Right hindlimb (tissue), 1 donor: Measurements from ENCODE around the gene TULP4.
"Not testable (repeated sequence)": the region's sequence is repeated elsewhere in the genome, so short reads cannot be mapped to it uniquely, and the experiment has no call there.

Source experiments
- DNase-seq: peaks from one replicate; pipeline ENCODE4 v3.0.0-alpha.2; 2018

Gene TULP4

DNA sequence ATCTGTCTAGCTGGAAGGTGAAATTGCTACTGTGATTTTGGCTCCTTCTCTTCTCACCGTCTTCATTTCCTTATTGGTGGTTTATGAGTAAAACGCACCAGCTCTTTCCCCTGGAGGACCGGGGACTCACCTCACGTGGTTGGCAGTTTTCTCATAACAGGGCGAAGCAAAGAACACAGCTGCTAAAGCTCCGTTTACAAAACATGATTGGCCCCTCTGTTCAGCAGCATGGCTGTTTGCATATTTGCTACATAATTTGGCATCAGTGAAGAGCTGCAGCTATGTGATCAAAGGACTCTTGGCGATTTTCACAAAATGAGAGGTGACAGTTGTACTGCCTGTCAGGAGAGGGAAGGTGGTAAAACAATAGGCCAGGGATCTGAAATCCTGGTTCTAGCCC is 227.1 kb downstream of the TULP4 start:
- DNase-seq, result no peak

DNA sequence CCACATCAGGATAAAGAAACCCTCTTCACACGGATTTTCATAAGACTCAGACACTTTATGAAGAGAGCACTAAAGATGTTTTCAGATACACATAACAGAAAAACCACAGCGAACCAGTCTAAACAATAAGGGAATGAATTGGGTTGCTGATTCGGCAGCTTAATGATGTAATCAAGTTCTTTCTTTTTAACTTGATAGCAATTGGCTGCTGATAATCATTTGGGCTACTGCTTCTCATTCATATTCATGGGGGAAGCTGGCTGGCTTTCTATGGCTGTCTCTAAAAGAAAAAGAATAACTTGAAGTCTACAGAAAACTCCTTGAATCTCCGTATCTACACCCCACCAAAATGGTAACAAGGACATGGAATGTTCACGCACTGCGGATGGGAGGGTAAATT is 227.6 kb downstream of the TULP4 start:
- no peak for DNase-seq

DNA sequence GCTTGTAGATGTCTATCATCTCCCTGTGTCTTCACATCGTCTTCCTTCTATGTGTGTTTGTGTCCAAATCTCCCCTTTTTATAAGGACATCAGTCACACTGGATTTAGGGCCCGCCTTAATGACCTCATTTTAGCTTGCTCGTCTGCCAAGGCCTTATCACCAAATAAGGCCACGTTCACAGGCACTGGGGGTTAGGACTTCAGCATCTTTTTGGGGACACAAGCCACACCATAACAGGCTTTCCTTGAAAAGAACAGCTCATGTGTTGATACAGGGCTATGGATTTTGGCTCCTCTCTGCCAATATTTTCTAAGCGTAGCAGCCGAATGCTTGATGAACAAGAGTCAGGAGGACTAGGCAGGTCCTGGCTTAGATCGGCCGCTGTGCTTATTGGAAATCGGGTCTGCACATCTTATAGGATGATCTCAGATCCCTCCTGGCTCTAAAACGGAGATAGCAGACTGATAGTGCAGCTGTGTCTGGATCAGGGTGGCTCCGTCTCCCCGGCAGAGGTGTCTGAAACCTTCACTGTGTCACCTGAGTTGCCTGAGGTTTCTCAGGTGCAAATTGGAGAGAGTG is 231.4 kb downstream of the TULP4 start:
- DNase-seq, result no peak

DNA sequence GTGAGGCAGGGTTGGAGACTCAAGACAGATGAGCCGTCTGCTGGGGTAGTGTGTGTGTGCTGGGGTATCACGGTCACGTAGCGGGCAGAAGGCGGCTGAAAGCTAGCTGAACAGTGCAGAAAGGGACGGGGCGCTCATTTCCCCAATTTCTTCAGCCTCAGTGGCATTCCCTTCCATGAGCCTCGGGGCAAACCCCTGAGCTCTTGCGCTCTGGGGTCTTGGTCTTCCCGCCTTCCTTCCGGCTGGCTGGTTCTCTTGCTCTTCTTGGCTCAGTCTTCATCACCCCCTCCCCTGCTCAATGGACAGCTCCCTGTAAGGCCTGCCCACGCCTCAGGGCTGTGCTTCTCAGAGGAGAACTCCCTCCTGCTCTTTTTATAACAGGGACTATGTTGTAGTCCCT is 232.2 kb downstream of the TULP4 start:
- no peak for DNase-seq

DNA sequence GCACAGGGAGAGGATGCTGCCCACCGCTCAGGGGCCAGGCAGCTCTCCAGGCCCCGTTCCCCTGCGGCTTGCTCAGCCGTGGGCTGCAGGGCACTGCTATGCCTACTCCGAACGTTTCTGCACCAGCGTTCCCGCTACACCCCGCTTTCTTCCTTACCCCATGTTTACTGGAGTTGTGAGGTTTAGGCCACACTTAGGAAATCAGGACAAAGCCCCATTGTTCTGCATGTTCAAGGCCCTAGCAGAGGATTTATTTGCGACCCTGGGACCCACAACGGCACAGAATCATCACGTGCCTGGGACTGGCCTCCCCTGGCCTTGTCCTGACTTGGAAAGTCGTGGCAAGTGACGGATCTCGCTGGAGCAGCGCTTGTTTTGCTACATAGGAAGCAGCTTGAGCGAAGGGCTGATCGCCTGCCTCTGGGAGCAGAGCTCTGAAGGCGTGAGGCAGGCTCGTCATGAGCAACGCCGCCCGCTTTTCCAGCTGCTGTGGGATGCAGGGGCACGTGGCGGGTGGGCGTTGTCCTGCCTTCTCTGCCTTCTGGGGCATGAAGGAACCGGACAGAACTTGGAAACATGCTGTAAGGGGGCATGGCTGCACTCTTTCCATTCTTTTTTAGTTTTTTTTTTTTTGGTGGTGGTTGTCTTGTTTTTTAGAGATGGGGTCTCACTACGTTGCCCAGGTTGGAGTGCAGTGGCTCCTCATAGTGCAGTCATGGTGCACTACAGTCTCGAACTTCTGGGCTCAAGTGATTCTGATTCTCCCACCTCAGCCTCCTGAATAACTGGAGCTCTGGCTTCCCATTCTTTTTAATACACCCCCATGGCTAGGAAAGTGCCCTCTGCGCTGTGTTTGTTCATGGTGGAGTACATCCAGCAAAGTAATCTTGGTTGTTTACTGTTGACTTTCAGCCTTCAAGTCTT is 233.0 kb downstream of the TULP4 start:
- no peak for DNase-seq

DNA sequence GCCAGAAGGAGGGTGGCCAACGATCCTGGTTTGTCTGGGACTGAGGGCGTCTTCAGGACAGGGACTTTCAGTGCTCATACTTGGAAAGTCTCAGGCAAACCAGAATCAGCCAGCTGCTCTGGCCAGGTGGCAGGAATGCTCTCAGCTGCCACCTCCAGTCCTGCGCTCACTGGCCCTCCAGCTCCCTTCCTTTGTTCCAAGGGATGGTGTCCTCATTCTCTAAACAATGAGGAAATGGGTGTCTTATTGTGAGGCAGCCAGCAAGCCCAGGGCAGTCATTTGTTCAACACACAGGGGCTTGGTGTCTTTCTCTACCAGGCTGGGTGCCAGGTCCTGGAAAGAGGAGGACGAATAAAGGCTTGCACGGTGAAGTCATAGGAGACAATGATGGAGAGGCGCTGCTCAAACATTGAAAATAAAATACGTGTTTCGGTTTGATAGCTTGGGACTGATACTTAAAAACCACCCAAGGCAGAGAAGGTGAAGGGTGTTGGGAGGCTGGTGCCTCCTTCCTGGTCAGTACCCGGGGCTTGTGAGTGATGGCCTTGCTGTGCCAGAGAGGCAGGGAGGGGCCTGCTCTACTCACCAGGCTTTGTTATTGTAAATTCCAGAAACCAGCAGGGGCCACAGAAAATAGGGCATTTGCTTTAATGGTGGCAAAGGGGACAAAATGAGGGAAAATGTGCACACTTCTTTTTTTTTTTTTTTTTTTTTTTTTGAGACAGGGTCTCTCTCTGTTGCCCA is 236.3 kb downstream of the TULP4 start:
- DNase-seq, result no peak

DNA sequence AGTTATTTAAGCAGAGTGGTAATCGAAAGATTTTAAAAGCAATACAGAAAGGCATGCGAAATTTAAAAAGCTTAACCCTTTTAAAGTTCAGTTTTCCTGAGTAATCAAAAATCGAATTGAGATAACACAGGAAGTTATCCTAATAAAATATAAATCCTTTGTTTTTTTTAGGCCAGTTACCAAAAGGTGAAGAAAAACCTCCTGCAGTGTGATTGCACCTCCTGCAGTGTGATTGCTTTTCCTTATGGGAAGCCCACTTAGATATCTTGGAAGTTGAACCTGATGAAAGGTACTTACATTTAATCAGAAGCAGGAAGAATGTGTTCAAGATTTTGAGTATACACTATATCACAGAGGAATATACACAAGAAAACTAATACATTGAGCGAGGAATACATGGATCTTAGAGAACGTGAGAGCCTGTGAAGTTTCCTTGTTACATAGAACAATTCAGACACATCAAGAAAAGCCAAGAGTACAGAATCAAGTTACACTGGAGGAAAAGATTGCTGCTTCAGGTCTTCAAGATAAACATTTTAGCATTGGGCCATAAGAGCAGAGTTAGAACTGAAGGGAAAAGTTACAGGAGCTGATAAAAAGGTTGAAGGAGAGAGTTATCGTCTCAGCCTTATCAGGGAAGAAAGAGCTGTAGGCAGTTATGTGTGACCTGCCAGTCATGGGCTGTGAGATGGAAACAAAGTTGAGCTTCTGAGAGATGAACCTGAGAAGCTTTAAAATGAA is 240.0 kb downstream of the TULP4 start:
- no peak for DNase-seq

DNA sequence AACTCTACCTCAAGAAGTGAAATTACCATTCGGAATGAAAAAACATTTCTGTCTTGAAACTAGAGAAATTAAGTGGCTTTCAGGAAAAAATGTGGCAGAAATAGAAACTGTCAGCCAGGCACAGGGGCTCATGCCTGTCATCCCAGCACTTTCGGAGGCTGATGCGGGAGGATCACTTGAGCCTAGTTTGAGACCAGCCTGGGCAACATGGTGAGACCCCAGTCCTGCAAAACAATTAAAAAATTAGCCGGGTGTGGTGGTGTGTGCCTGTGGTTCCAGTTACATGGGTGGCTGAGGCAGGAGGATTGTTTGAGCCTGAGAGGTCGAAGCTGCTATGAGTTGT is 240.5 kb downstream of the TULP4 start:
- DNase-seq, result no peak

DNA sequence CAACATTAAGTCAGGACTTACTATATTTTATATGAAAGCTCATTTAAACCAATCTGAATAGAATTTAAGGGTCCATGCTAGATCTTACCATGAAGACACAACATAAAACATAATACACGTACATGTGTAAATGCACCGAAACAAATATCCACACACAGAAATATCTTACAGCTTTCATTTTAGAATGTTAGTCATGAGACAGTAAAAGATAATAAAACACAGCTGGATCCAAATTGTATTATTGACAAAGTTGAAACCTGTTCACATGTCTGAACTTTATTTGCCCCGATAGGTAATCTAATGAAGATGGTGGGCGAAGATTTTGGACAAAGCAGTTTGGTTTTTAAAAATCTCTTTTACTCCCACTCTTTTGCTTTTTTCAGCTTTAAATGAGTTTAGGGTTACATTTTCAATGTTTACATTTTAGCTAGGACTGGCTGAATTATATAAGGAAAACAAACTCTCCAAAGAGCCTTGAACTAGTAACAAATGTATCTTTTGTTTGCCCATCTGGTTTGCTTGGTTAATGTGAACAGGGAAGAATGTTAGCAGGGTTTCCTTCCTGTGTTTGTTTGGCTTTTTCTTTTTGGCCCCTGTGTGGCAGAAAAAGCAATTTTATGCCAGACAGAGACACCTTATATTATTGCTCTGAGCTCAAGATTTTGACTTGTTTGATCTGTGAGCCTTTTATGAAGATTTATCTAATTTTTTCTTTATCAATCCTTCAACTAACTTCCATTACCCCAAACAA is 242.5 kb downstream of the TULP4 start:
- no peak for DNase-seq

DNA sequence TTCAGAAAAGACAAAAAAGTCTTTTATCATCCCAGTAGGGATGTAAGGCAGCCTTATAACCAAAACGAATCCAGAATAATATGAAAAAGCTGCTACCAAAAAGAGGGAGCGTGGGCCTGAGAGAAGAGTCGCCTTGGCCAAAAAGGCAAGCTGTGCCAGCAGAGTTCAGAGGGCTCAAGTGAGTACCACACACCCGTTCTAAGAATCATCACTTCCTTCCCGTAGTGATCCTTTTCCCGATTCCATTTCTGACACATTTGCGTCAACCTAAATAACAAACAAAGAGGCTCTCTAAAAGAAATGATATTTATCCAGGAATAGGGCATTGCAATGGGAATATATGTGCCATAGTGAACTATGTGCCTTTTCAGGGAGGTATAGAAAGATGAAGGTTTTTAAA is 243.8 kb downstream of the TULP4 start:
- DNase-seq, result no peak

DNA sequence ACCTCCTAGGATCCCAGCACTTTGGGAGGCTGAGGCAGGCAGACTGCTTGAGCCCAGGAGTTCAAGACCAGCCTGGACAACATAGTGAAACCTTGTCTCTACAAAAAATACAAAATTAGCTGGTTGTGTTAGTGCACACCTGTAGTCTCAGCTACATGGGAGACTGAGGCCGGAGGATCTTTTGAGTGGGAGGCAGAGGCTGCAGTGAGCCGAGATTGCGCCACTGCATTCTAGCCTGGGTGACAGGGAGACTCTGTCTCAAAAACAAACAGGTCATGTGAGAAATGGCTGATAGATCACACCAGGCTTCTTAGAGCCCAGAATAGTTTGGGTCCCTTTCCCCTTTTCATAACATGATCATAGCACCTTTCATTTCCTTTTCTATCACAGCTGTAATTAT is 244.8 kb downstream of the TULP4 start:
- DNase-seq, result not testable (repeated sequence)

DNA sequence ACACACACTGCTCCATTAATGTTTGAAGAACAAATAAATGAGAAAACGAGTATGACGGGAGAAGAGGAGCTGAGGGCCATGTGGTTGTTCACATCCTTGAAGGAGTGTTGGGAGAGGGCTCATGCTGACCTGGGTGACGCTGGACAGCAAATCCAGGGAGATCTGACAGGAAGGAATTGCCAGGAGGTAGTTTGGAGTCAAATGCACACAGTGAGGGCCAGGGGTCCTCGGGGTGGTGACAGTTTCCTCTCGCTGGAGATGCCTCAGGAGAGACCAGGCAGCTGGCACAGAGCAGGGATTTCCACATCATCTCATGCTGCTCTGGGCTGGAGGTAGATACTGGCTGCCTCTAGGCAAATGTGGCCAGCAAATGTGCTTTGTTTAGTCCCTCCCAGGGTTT is 245.7 kb downstream of the TULP4 start:
- DNase-seq, result no peak

DNA sequence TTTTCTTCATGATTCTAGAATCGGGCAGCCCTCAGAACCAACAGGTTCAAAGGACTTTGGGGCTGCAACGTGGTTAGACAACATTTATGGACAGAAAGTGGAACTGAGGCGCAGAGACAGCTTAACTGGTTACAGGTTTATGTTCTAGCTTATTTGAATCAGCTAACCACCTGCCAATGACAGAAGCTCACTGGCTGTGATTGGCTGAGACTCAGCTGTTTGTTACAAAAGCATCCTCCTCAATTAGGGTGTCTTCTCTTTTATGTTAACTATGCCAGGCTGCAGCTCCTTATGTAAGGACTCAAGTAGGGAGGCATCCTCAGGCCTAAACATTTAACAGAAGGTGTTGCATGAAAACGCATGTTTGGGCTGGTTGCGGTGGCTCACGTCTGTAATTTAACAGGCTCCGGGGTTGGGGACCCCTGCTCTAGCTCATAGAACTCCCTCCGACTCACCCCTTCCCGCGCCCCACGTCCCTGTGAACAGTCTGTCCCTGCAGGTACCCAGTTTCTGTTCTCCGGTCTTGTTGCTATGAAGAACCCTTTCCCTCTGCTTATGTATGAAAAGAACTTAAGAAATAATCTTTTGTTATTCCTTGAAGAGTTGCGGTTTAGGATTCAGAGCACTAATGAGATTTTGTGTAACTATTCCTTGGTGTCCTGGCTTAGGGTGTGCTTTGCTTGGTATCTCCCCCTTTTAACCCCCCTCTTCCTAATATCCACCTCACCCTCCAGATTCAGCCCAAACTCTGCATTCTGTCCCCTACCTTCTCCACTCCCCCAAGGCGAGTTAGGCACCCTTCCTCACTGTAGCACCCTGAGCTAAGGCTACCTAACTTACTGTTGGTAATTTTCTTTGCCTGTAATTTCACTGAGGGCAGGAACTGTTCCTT is 246.4 kb downstream of the TULP4 start:
- DNase-seq, result no peak

DNA sequence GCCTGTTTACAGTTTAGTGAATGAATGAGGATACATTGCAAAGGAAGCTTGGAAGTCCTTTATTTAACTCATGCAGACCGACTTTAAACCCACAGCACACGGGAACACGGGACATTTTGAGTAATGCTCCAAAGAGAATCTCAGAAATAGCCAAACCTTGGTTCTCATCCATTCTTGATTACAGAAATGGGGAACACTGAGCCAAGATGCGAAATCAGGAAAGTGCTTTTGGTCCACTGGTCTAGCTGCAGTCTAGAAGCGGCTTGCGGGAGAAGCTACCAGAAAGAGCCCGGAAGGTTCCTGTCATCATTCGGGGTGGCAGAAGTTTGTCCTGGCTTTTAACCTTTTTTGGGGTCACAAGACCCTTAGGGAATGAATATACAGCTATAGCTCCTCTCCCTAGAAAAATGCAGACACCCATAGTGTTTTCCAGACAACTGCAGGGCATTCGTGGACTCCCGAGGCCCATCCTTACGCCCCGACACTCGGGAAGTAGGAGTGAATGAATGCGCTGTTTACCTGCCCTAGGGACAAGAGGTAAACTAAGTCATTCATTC is 247.2 kb downstream of the TULP4 start:
- no peak for DNase-seq

DNA sequence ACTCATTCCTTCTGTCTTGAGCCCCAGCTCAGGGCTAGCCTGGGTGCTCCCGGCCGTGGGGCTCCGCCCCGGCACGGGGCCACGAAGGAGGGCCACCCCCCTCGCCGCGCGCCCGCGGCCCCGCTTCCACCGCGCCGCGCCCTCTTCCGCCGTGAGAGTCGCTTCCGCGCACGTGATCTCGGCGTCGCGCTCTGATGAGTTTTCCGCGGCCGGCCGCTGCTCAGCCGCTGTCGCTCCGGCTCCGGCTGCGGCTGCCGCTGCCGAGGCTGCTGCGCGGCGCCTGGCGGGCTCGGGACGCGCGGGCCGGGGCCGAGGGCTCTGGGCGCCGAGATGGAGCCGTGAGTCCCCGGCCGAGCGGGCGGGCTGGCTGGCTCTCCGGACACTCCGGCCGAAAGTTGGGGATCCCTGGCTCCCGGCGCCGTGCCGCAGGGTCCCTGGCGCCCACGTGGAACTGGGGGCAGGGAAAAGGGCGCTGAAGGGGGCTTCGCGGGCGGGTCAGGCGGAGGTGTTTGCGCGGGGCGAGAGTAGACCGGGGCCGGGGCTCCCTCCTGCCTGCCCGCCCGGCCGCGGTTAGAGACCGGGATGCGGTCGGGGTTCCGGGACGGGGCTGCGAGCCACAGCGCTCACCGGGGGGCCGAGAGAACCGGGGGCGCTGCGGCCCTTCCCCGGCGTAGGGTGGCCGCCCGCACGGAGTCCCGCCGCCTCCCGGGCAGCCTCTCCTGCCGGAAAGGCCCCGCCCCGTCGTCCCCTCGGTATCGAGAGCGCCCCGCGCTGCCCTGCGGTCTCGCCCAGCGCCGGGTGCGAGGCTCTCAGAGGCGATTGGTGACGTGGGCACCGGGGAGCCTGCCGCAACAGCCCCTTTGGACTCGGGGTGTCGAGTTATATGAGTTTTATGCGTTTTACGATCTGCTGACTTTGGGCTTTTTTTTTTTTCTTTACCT is 247.9 kb downstream of the TULP4 start, which contains the start of gene TMEM181:
TSS of gene TMEM181 (plus strand) at position 197 of the 941 bp plus-strand sequence. CDS start at position 331, 134 bp downstream.
- peak; percentile 90 for DNase-seq

DNA sequence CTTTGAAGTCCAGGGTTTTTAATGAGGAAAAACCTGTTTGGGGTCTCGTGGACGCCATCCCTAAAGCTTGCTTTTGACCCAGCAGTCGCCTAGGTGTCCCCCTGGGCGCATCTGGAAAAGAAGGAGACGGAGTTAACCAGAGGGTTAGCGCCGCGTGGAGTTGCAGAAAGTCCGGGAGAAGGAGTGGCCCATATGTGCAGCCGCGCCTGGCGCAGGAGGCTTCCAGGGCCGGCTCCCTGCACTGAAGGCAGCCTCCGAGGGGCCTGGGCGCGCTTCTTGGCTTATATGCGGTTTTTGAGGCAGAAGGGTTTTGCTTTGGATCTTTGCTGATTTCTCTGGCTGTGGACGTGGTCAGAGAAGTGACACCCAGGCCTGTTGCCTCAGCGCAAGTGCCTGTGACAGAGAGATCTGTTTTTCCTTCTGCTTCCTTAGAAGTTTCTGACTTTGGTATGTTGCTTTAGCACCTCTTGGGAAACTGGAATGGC is 248.6 kb downstream of the TULP4 start:
- DNase-seq, result peak; percentile 41
